RPMI7951 (cell line): ENCODE measurements around the gene ERGIC1. TPM values are rescaled to one million over a fixed set of nuclear protein-coding genes. Genes with fewer than 3 reads are reported as not detected.
A peak's percentile ranks its signal among the peaks of the same experiment; 100 is the strongest.

ENCODE experiments used
- DNase-seq: peaks from one replicate; pipeline ENCODE4 v3.0.0-alpha.2; 2012; ENCODE audit warnings: low read depth
- total RNA-seq: library from RNA; depleted of rRNA; stranded (reverse); fragments of >200 nt; shearing (Covaris generic); gene quantifications from 2 replicates; pipeline ENCODE4 v1.2.3, GENCODE V29; 2014; rRNA removed

ERGIC1 gene
- total RNA-seq, 1 experiment from 2014 or later = 91.3 TPM

GRCh38 chr5:172973931-172974330 is 139.9 kb downstream of the ERGIC1 start:
- DNase-seq = no peak

- no peak for DNase-seq
Observed at GRCh38 chr5:172975289-172975688, 141.2 kb downstream of the ERGIC1 start.

GRCh38 chr5:172979778-172980177 is 145.7 kb downstream of the ERGIC1 start:
- peak; percentile 6 for DNase-seq

GRCh38 chr5:172981931-172982330 is 147.9 kb downstream of the ERGIC1 start:
- DNase-seq = no peak

GRCh38 chr5:172983542-172984243 is 149.6 kb downstream of the ERGIC1 start, which contains the start of gene ATP6V0E1:
Gene ATP6V0E1 (plus strand): TSS chr5:172983771. CDS start chr5:172983861, 90 bp downstream.
- DNase-seq = peak; percentile 91

- peak; percentile 74 for DNase-seq
Observed at GRCh38 chr5:172984244-172984953, 150.3 kb downstream of the ERGIC1 start.

GRCh38 chr5:172985596-172985995 is 151.5 kb downstream of the ERGIC1 start:
- no peak for DNase-seq

GRCh38 chr5:172988276-172988675 is 154.2 kb downstream of the ERGIC1 start:
- DNase-seq = no peak

- no peak for DNase-seq
Observed at GRCh38 chr5:172990776-172991175, 156.7 kb downstream of the ERGIC1 start.

GRCh38 chr5:172994405-172994804 is 160.4 kb downstream of the ERGIC1 start:
- DNase-seq = no peak

GRCh38 chr5:172999372-172999973 is 165.4 kb downstream of the ERGIC1 start:
- no peak for DNase-seq

GRCh38 chr5:172999974-173000373 is 165.9 kb downstream of the ERGIC1 start:
- no peak for DNase-seq

- no peak for DNase-seq
Observed at GRCh38 chr5:173001229-173001841, 167.3 kb downstream of the ERGIC1 start.

Other genes with a start within 250 kb of the ERGIC1 start
- gene NEURL1B, start 193.0 kb upstream of the ERGIC1 start, total RNA-seq = 3.8 and 5.9 TPM in 2 replicates
- gene DUSP1, start 63.1 kb upstream of the ERGIC1 start, total RNA-seq = 9.7 TPM in 2 replicates
- gene RPL26L1, start 125.2 kb downstream of the ERGIC1 start, total RNA-seq = 97.3 and 97.4 TPM in 2 replicates
- gene ATP6V0E1, start 149.5 kb downstream of the ERGIC1 start, total RNA-seq = 96.0 and 115 TPM in 2 replicates
- 4.4 and 6.5 TPM in 2 replicates for gene CREBRF, start 222.1 kb downstream of the ERGIC1 start, total RNA-seq